GM19372 (cell line): ENCODE results near the gene NDUFS7.
"Not testable (repeated sequence)": the region's sequence is repeated elsewhere in the genome, so short reads cannot be mapped to it uniquely, and the experiment has no call there.

Experiments
- ATAC-seq: cut with Tn5 transposase; IDR thresholded peaks from one replicate; pipeline ENCODE4 v1.9.1; 2021; ENCODE audit warnings: mild to moderate bottlenecking, low read depth, moderate library complexity; ENCODE audit not compliant: unreplicated experiment

The NDUFS7 gene

DNA sequence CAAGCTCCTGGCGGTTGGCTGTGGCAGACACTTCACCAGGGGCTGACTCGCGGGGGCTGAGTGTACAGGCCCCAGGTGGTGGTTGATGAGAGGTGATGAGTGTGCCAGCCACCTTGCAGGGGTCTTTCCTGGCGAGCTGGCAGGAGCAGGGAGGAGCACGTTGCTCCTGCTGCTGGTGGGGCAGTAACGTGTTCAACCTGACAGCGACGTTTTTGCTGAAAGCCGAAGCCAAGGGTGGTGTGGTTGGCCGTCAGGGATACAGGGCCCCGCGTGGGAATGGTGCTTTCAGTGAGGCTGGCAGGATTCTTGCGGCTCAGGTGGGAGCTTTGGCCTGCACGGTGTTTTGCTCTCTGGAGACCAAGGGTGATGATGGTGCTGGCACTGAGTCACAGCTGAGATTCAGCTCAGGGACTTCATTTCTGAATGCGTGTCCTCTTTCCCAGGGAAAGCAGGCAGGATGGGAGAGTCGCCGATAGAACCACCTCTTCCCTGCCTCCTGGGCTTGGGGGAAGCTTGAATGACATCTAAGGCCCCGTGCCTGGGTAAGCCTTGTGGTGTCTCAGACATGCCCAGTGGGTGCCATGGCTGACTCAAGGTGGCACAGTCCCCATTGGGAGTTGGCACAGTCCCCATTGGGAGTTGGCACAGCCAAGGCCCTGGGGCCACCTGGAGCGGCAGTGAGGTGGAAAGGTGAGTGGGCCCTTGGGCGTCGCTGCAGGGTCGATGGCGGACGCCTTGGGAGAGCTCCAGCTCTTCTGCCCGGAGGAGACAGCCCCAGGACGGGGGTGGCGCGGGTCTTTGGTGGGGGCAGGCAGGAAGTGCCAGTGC is 32.5 kb downstream of the NDUFS7 start:
- ATAC-seq, result no peak

DNA sequence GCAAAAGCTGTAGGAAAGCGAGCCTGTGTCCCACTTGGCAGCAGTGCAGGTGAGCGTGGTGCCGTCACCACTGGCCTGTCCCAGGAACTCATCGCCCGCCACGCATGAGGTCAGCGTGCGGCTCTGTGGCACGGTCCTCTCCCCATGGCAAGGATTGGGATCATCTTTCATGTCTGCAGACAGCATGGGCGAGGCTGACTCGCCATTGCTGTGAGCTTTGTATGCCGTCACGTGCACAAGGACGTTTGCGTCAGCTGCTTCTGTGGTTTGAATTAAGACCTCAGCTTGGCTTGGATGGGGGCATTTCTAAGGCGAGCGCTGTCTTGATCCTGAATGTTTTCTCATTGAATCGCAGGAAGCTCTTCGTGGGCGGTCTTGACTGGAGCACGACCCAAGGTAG is 33.4 kb downstream of the NDUFS7 start:
- ATAC-seq, result no peak

DNA sequence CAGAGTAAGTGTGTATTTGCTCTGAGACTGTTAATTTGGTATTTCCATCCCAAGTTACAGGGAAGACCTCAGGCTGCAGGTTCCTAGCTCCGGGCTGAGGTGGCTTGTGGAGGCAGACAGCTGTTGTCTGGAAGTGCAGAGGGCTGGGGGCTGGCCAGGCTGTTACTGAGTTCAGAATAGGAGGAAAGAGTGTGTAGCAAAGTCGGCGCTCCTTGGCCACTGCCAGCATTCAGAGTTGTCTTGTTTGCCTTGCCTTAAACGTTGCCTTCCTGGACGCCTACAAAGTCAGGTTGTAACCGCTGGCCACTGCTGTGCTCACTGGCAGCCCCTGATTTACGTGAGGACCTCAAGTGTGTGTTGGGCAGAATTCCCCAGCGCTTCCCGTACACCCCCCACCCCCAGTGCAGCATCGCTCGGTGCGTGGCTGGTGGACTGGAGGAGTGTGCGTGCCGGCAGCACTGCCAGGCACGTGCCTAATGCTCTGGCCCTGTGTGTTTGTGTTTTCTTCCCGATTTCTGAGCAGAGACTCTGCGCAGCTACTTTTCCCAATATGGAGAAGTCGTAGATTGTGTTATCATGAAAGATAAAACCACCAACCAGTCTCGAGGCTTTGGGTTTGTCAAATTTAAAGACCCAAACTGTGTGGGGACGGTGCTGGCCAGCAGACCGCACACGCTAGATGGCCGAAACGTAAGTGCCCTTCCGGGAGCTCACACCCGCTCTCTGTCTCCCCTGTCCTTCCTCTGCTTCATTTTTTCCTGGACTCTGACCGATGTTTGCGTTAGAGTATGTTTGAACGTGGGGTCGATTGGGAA is 34.2 kb downstream of the NDUFS7 start:
- ATAC-seq, result no peak

DNA sequence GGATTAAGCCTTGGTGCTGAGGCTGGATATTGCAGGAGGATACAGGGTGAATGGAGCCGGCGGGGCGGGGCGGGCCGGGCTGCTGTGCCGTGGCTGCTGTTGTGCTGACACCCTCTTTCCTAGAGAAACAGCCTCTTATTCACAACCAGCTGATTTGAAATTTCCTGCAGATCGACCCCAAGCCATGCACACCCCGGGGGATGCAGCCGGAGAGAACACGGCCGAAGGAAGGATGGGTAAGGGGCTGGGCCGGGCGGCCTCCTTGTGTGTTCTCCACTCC is 34.7 kb downstream of the NDUFS7 start:
- no peak for ATAC-seq

- no peak for ATAC-seq
Observed at GRCh38 chr19:1418951-1419738, 35.4 kb downstream of the NDUFS7 start.

- not testable (repeated sequence) for ATAC-seq
Observed at GRCh38 chr19:1420085-1420484, 36.4 kb downstream of the NDUFS7 start.

GRCh38 chr19:1420590-1420989 is 36.9 kb downstream of the NDUFS7 start:
- no peak for ATAC-seq

GRCh38 chr19:1421218-1421957 is 37.7 kb downstream of the NDUFS7 start:
- ATAC-seq, result no peak

GRCh38 chr19:1421958-1422305 is 38.2 kb downstream of the NDUFS7 start:
- ATAC-seq, result no peak

DNA sequence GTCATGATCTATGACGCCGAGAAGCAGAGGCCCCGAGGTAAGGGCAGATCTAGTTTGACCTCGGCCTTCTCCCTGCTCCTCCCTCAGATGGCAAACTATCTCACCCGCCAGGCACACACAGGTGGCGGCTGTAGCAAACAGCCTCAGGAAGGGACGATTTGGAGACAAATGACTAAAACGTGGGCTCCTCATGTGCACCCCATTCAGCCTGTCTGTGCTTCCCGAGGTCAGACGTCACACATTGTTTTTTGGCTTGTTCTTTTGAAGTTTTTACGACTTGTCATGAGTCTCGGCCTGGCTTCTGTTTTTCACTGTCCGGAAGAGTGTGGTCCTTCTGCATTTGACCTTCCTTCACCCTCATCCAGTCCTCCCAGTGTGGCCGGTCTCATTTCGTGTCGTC is 38.7 kb downstream of the NDUFS7 start:
- no peak for ATAC-seq

DNA sequence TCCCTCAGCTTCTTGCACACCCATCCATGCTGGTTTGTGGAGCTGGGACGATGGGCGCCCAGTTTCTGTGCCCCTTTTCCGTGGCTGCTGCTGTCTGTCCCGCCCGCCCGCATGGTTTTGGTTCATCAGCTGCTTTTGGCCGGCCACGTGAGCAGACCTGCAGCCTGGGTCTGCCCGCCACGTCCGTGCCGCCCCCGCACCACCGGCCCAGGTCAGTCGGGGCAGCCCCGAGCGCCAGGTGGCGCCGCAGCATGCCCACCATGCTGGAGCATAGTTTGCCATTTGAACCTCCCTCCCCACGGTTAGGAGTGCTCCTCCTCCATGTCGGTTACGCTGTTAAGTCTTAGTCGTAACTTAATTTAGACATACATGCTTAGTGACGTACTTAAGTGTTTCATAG is 39.2 kb downstream of the NDUFS7 start:
- no peak for ATAC-seq

GRCh38 chr19:1423436-1424191 is 39.9 kb downstream of the NDUFS7 start:
- ATAC-seq, result no peak

DNA sequence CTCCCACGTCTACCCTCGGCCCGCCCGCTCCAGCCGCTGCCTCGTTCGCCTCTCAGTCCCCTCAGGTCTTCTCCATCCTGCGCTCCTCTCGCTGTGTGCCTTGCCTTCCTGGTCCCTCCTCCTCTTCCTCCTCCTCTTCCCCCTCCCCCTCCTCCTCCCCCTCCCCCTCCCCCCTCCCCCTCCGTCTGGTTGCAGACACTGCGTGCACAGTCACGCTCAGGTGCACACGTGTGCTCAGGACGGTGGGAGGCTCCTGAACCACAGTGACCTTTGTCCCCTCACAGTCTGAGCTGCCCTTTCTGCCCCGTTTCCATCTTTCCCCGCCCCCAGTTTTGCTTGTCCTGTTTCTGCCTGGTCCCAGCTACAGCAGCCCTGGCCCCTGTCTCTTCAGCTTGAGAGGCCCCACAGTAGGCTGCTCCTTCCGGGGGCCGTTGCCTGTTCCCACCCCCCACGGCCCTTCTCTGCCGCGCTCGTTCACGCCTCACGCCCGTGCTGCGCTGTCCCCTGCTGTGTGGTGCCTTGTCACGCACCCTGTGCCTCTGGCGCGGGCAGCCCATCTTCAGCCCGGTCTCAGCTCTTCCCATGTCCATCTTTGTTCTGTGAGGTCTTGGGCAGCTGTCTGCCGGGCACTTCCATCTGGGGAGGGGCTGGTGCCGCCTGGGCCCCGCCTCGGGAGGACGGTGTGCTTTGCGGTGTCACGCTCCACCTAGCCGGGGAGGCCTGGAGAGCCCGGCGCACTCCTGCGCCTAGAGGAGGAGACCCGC is 40.7 kb downstream of the NDUFS7 start:
- ATAC-seq, result no peak

GRCh38 chr19:1425102-1425837 is 41.6 kb downstream of the NDUFS7 start:
- no peak for ATAC-seq

DNA sequence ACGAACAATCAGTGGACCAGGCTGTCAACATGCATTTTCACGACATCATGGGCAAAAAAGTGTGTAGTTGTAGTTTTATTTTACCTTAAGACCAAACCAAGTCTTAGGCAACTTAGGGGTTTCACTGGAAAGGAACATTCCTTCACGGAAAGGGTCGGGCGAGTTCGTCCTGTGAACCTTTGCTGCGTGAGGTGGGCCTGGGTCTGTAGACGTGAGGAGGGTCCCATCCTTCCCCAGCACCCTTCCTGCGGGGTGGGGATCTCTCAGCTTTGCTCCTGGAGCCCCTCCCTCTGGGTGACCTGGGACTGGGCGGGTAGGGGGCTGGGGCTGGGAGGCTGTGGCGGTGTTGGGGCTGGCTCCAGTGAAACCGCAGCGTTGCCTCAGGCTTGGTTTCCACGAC is 42.2 kb downstream of the NDUFS7 start:
- no peak for ATAC-seq

GRCh38 chr19:1426736-1427135 is 43.0 kb downstream of the NDUFS7 start:
- no peak for ATAC-seq

- ATAC-seq, result no peak
Observed at GRCh38 chr19:1427221-1427920, 43.7 kb downstream of the NDUFS7 start.
